Common myeloid progenitor, CD34-positive (primary cell): ENCODE measurements around the gene AGR2.

Experiments
- CTCF ChIA-PET: fragments of 350-600 bp; sonication (Branson Sonifier 250); formaldehyde crosslinking; loops from one replicate; lab custom pipeline; 2021; ENCODE audit warnings: antibody characterized with exemption; lab: Charles Lee
- POLR2A ChIA-PET: fragments of 350-600 bp; sonication (Branson Sonifier 250); formaldehyde crosslinking; loops from one replicate; lab custom pipeline; 2021; ENCODE audit warnings: antibody characterized with exemption; lab: Charles Lee
- DNase-seq, 3 donors: peaks; one replicate each; pipeline versions ENCODE4 v3.0.0 to v3.0.0-alpha.2; 2013
- H3K27ac ChIP-seq, 2 experiments: 1 replicate in 1 of 2; 2 replicates in 1 of 2; pipeline ENCODE4 v1.7.0; 2013; ENCODE audit warnings: inconsistent platforms in 2 of 2, low read length in 2 of 2, mild to moderate bottlenecking in 2 of 2, low read depth in 1 of 2, moderate library complexity in 1 of 2; ENCODE audit not compliant: severe bottlenecking in 2 of 2, insufficient read depth in 1 of 2, poor library complexity in 1 of 2
- H3K27me3 ChIP-seq, 5 experiments: replicated peaks in 2 of 5; 1 replicate in 3 of 5; 2 replicates in 2 of 5; pipeline versions ENCODE4 v1.6.1 to v1.7.0; 2013; ENCODE audit warnings: low read length in 4 of 5, mild to moderate bottlenecking in 2 of 5, moderate library complexity in 2 of 5, inconsistent platforms in 1 of 5; ENCODE audit not compliant: insufficient read depth in 5 of 5, control insufficient read depth in 4 of 5
- H3K36me3 ChIP-seq, 4 experiments: 1 replicate in 2 of 4; 2 replicates in 2 of 4; pipeline versions ENCODE4 v1.6.1 to v1.7.0; 2013; ENCODE audit warnings: low read length in 3 of 4, control low read depth in 1 of 4, mild to moderate bottlenecking in 1 of 4; ENCODE audit not compliant: control insufficient read depth in 4 of 4, insufficient read depth in 4 of 4
- H3K4me1 ChIP-seq, 4 experiments: 1 replicate in 3 of 4; 2 replicates in 1 of 4; pipeline versions ENCODE4 v1.6.1 to v1.7.1; 2013; ENCODE audit warnings: low read length in 3 of 4, mild to moderate bottlenecking in 3 of 4, control low read depth in 1 of 4, inconsistent platforms in 1 of 4, moderate library complexity in 1 of 4; ENCODE audit not compliant: control insufficient read depth in 4 of 4, insufficient read depth in 4 of 4; ENCODE audit errors: control extremely low read depth in 1 of 4
- H3K4me3 ChIP-seq, 7 experiments: 1 replicate in 4 of 7; 2 replicates in 3 of 7; pipeline versions ENCODE4 v1.5.1 to v1.7.0; 2013; ENCODE audit warnings: mild to moderate bottlenecking in 7 of 7, low read length in 6 of 7, moderate library complexity in 6 of 7, inconsistent platforms in 2 of 7, low read depth in 2 of 7, control low read depth in 1 of 7; ENCODE audit not compliant: insufficient read depth in 4 of 7, control insufficient read depth in 1 of 7; ENCODE audit errors: extremely low read depth in 1 of 7
- H3K9me3 ChIP-seq, 5 experiments: 1 replicate in 4 of 5; 2 replicates in 1 of 5; pipeline versions ENCODE4 v1.6.1 to v1.7.1; 2013; ENCODE audit warnings: low read length in 4 of 5, mild to moderate bottlenecking in 2 of 5, inconsistent platforms in 1 of 5, low read depth in 1 of 5, moderate library complexity in 1 of 5; ENCODE audit not compliant: control insufficient read depth in 4 of 5, insufficient read depth in 2 of 5; ENCODE audit errors: control extremely low read depth in 1 of 5
- WGBS: methylation state at CpG from one replicate; pipeline ENCODE4 v1.1.5; 2013; ENCODE audit not compliant: insufficient coverage; 5-methylcytosine and 5-hydroxymethylcytosine counted together

The AGR2 gene

GRCh38 chr7:16753102-16753931 lies 51.5 kb downstream of the AGR2 start, which contains the start of gene TSPAN13:
Gene TSPAN13 (plus strand): TSS chr7:16753755. CDS start chr7:16753968, 213 bp downstream.
- Histone ChIP-seq H3K27me3 (no peaks in the 10 kb centered on the region), H3K36me3 (no peaks in the 10 kb centered on the region), H3K27ac (peak within 1 kb of the TSS; percentile 40 to 64), H3K9me3 (no peaks in the 10 kb centered on the region), H3K4me1 (peaks cover 5 to 28% (median 17%) of the 10 kb centered on the region in 4 experiments), H3K4me3 (peak within 1 kb of the TSS; percentile 66 to 99 (median 93))
- DNase-seq, result peak; percentile 80 to 91 (median 86)
- WGBS, result 1% methylated on average over 29 of the region's 48 CpGs
- POLR2A ChIA-PET, result no interaction called here
- CTCF ChIA-PET, result no interaction called here

GRCh38 chr7:16747102-16747501 lies 57.7 kb downstream of the AGR2 start:
- ChIA-PET CTCF (no interaction called here), POLR2A (no interaction called here)
- no peak overlapping the region for H3K4me3 ChIP-seq
- H3K4me1 ChIP-seq, result peaks cover 3 to 17% (median 10%) of the 10 kb centered on the region in 4 experiments
- no peak for DNase-seq
- H3K27me3 ChIP-seq, result no peaks in the 10 kb centered on the region
- no peak overlapping the region for H3K27ac ChIP-seq
- WGBS, result 100% methylated on average over 1 of the region's 1 CpG
- no peaks in the 10 kb centered on the region for H3K9me3 ChIP-seq
- H3K36me3 ChIP-seq, result no peaks in the 10 kb centered on the region

GRCh38 chr7:16745645-16746044 lies 59.2 kb downstream of the AGR2 start:
- Histone ChIP-seq H3K9me3 (no peaks in the 10 kb centered on the region), H3K4me1 (peaks cover 3 to 16% (median 10%) of the 10 kb centered on the region in 4 experiments), H3K27me3 (no peaks in the 10 kb centered on the region), H3K36me3 (no peaks in the 10 kb centered on the region), H3K27ac (no peak overlapping the region), H3K4me3 (no peak overlapping the region)
- ChIA-PET CTCF (interaction anchor here (1.3 kb wide), 2 partner anchors 16 to 35 kb away, joined by 3 to 5 read pairs; no protein-coding TSS in a partner anchor), POLR2A (no interaction called here)
- no CpG with 5 or more reads among the region's 2 CpGs for WGBS
- no peak for DNase-seq

GRCh38 chr7:16744518-16745250 lies 60.1 kb downstream of the AGR2 start:
- Histone ChIP-seq H3K36me3 (no peaks in the 10 kb centered on the region), H3K9me3 (no peaks in the 10 kb centered on the region), H3K27me3 (no peaks in the 10 kb centered on the region), H3K27ac (no peak overlapping the region), H3K4me1 (peaks cover 3 to 16% (median 10%) of the 10 kb centered on the region in 4 experiments), H3K4me3 (no peak overlapping the region)
- DNase-seq, result no peak
- POLR2A ChIA-PET, result no interaction called here
- CTCF ChIA-PET, result interaction anchor here (1.0 to 1.5 kb wide), 3 partner anchors 9 to 174 kb away, joined by 3 to 4 read pairs (median 3); no protein-coding TSS in a partner anchor
- 71% methylated on average over 6 of the region's 6 CpGs for WGBS

- ChIA-PET POLR2A (no interaction called here), CTCF (interaction anchor here (1.0 to 1.4 kb wide), 2 partner anchors 8 to 16 kb away, joined by 3 to 4 read pairs; no protein-coding TSS in a partner anchor)
Measured at GRCh38 chr7:16743236-16743635, 61.6 kb downstream of the AGR2 start.

GRCh38 chr7:16742547-16742946 lies 62.3 kb downstream of the AGR2 start:
- ChIA-PET POLR2A (no interaction called here), CTCF (interaction anchor here (1.4 kb wide), 1 partner anchor 9 kb away, joined by 4 read pairs; no protein-coding TSS in a partner anchor)
- DNase-seq, result no peak
- Histone ChIP-seq H3K9me3 (no peaks in the 10 kb centered on the region), H3K27me3 (no peaks in the 10 kb centered on the region), H3K27ac (no peak overlapping the region), H3K4me1 (peaks cover 3 to 16% (median 10%) of the 10 kb centered on the region in 4 experiments), H3K4me3 (no peak overlapping the region), H3K36me3 (no peaks in the 10 kb centered on the region)
- WGBS, result 86% methylated on average over 2 of the region's 3 CpGs

More at GRCh38 chr7:16743236-16743635, 61.6 kb downstream of the AGR2 start:
- peaks cover 3 to 16% (median 10%) of the 10 kb centered on the region in 4 experiments for H3K4me1 ChIP-seq
- no peak for DNase-seq
- no peaks in the 10 kb centered on the region for H3K9me3 ChIP-seq
- no peaks in the 10 kb centered on the region for H3K36me3 ChIP-seq
- H3K27ac ChIP-seq, result no peak overlapping the region
- no CpG with 5 or more reads among the region's 4 CpGs for WGBS
- no peaks in the 10 kb centered on the region for H3K27me3 ChIP-seq
- no peak overlapping the region for H3K4me3 ChIP-seq
